Esophagus muscularis mucosa (tissue), 4 donors: ENCODE measurements around the gene CSNK2A1. TPM values are rescaled to one million over a fixed set of nuclear protein-coding genes. Genes with fewer than 3 reads are reported as not detected.
A peak's percentile ranks its signal among the peaks of the same experiment; 100 is the strongest.

Experiments
- DNase-seq: peaks from one replicate; pipeline ENCODE4 v3.0.0-alpha.2; 2017; ENCODE audit errors: extremely low spot score
- H3K27ac ChIP-seq, 4 donors: fragments of 200-600 bp; sonication (generic); replicated peaks in 1 of 4; 1 replicate in 3 of 4; 2 replicates in 1 of 4; pipeline ENCODE4 v1.5.1; 2016 to 2019; ENCODE audit warnings: mild to moderate bottlenecking in 1 of 4
- H3K27me3 ChIP-seq, 4 donors: fragments of 200-600 bp; sonication (generic); one replicate each; pipeline versions ENCODE4 v1.5.1 to v1.6.0; 2016 to 2019
- H3K36me3 ChIP-seq, 4 donors: fragments of 200-600 bp; sonication (generic); one replicate each; pipeline ENCODE4 v1.5.1; 2016 to 2019
- H3K4me1 ChIP-seq, 4 donors: fragments of 200-600 bp; sonication (generic); one replicate each; pipeline ENCODE4 v1.5.1; 2016 to 2019
- H3K4me3 ChIP-seq, 4 donors: fragments of 200-600 bp; sonication (generic); 1 replicate in 2 of 4; 2 replicates in 2 of 4; pipeline ENCODE4 v1.5.1; 2016 to 2019; ENCODE audit warnings: mild to moderate bottlenecking in 4 of 4, moderate library complexity in 1 of 4
- H3K9me3 ChIP-seq, 4 donors: fragments of 200-600 bp; sonication (generic); 1 replicate in 3 of 4; 2 replicates in 1 of 4; pipeline ENCODE4 v1.5.1; 2016 to 2019
- EP300 ChIP-seq: sonication (generic); formaldehyde crosslinking; IDR thresholded peaks from one replicate; pipeline ENCODE4 v1.6.1; 2017; ENCODE audit warnings: antibody characterized with exemption
- POLR2A ChIP-seq: fragments of 450-650 bp; IDR thresholded peaks from one replicate; pipeline ENCODE4 v1.6.1; 2017; ENCODE audit warnings: antibody characterized with exemption, moderate library complexity, mild to moderate bottlenecking, low read depth
- POLR2AphosphoS5 ChIP-seq, 2 donors: sonication (generic); formaldehyde crosslinking; IDR thresholded peaks; one replicate each; pipeline ENCODE4 v1.6.1; 2017; ENCODE audit warnings: antibody characterized with exemption in 2 of 2
- WGBS: methylation state at CpG from one replicate; pipeline ENCODE4 v1.1.5; 2018; 5-methylcytosine and 5-hydroxymethylcytosine counted together
- intact Hi-C: fragments of 100-400 bp; cut with DNase I; formaldehyde crosslinking; loops from one replicate; pipeline ENCODE4 v1.15.1; 2023
- total RNA-seq, 4 donors: library from RNA; depleted of rRNA; stranded (reverse); fragments of >200 nt; gene quantifications; one replicate each; pipeline versions ENCODE4 v1.1.0 to v1.2.1, GENCODE V29; 2016
- TF ChIP-seq, protein P1 (sequence below), 3 experiments: fragments of 200-600 bp in 2 of 3; fragments of 450-650 bp in 1 of 3; sonication (generic) in 2 of 3; IDR thresholded peaks; one replicate each; pipeline ENCODE4 v1.5.1; 2017 to 2019; ENCODE audit warnings: antibody characterized with exemption in 3 of 3, mild to moderate bottlenecking in 2 of 3, moderate library complexity in 1 of 3

Gene CSNK2A1
- total RNA-seq, 4 donors from 2014 or later, result 41.5 to 69.5 (median 53.6) TPM

DNA sequence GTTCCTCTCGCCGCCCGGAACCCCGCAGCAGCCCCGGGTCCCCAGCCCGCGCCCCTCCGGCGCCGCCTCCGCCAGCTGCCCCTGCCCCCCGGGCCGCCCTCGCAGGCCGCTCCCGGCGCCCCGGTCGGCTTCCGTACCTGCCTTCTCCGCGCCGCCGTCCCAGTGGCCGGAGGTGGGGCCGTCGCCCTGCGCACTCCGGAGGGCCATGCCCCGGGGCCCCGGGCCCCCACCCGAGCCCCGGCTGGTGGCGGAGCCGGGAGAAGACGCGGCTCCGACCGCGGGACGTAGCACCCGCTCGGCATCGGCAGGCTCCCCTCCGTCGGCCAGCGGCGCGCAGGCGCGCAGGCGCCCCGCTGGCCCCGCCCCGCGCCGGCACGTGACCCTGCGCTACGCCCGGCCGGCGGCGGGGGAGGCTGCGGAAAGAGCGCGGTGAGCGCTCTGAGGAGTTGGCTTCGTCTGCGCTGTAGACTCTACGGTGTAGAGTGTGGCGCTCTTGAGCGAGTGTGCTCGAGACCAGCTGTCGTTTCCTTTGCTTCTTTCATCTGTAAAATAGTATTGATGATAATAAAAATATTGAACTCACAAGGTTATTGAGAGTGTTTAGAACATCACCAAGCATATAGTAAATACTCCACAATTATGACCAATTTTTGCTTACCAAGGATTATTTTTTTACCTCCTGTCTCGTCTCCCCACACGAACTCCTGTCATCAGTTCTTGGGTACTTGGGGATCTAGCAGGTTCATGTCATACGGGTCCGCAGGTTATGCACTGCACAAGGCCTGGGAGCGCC lies 81.2 kb downstream of the CSNK2A1 start, which contains the start of gene TBC1D20:
TBC1D20 (minus strand) TSS at position 335 of the 793 bp plus-strand sequence; CDS start at position 207, 128 bp downstream.
- Histone ChIP-seq H3K9me3 (no peaks in the 10 kb centered on the region), H3K27ac (peak within 1 kb of the TSS; percentile 89 to 98 (median 96)), H3K4me1 (peaks cover 33 to 49% (median 41%) of the 10 kb centered on the region in 4 donors), H3K4me3 (peak within 1 kb of the TSS; percentile 68 to 86 (median 76)), H3K36me3 (no peaks in the 10 kb centered on the region), H3K27me3 (no peaks in the 10 kb centered on the region)
- no peak for TF ChIP-seq POLR2A
- TF ChIP-seq, protein P1, sequence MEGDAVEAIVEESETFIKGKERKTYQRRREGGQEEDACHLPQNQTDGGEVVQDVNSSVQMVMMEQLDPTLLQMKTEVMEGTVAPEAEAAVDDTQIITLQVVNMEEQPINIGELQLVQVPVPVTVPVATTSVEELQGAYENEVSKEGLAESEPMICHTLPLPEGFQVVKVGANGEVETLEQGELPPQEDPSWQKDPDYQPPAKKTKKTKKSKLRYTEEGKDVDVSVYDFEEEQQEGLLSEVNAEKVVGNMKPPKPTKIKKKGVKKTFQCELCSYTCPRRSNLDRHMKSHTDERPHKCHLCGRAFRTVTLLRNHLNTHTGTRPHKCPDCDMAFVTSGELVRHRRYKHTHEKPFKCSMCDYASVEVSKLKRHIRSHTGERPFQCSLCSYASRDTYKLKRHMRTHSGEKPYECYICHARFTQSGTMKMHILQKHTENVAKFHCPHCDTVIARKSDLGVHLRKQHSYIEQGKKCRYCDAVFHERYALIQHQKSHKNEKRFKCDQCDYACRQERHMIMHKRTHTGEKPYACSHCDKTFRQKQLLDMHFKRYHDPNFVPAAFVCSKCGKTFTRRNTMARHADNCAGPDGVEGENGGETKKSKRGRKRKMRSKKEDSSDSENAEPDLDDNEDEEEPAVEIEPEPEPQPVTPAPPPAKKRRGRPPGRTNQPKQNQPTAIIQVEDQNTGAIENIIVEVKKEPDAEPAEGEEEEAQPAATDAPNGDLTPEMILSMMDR (IDR thresholded peaks at IDR 0.05), result peak in 2 of 3 experiments; percentile 9 to 17
- TF ChIP-seq EP300, result no peak
- peak; percentile 72 to 74 for TF ChIP-seq POLR2AphosphoS5 (IDR thresholded peaks at IDR 0.05)
- intact Hi-C loops, result loop anchor here (2.0 to 5.0 kb wide), 2 partner anchors 55 to 114 kb away; partner anchors contain the start of gene RBCK1
- DNase-seq, result no peak
- 2% methylated on average over 13 of the region's 80 CpGs for WGBS

DNA sequence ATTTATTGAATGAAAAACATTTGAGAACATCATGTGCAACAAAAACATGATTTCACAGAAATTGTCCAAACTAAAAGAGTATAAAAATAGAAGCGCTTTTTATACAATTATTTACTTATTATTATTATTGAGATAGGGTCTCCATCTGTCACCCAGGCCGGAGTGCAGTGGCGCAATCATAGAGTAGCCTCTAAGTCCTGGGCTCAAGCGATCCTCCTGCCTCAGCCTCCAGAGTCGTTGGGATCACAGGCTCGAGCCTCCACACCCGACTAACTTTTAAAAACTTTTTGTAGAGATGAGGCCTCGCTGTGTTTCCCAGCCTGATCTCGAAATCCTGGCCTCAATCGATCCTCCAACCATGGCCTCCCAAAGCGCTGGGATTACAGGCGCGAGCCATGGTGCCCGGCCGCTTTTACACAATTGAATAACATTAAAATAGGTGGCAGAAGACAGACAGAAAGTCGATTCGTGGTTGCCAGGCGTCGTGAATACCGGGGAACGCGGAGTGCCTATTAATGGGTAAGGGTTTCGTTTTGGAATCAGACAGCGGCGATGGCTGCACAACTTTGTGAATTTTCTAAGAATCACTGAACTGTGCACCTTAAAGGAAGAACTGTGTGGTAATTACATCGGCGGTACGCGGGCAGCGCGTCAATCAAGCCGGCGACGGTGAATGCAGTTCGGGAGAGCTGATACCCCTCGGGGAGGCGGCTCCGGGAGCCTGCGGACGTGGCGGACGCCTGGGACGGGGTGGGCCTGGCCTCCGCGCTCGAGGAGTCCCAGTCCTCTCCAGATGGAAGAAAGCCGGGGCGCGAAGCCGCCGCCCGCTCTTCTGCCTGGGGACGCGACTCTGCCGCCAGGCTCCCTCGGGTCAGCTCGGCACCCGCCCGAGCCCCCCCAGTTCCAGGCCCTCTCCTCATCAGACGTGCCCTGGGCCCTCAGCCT lies 82.1 kb downstream of the CSNK2A1 start:
- Histone ChIP-seq H3K36me3 (no peaks in the 10 kb centered on the region), H3K9me3 (no peaks in the 10 kb centered on the region), H3K4me3 (peak overlapping the region; percentile 68 to 86 (median 76)), H3K4me1 (peaks cover 33 to 53% (median 43%) of the 10 kb centered on the region in 4 donors), H3K27me3 (no peaks in the 10 kb centered on the region), H3K27ac (peak overlapping the region; percentile 89 to 98 (median 96))
- intact Hi-C loops, result loop anchor here (2.0 to 5.0 kb wide), 2 partner anchors 54 to 113 kb away; partner anchors contain the start of gene RBCK1
- DNase-seq, result no peak
- TF ChIP-seq EP300 (no peak), POLR2A (no peak), POLR2AphosphoS5 (IDR thresholded peaks at IDR 0.05) (no peak)
- TF ChIP-seq, protein P1 (IDR thresholded peaks at IDR 0.05), result no peak
- 17% methylated on average over 25 of the region's 60 CpGs for WGBS

DNA sequence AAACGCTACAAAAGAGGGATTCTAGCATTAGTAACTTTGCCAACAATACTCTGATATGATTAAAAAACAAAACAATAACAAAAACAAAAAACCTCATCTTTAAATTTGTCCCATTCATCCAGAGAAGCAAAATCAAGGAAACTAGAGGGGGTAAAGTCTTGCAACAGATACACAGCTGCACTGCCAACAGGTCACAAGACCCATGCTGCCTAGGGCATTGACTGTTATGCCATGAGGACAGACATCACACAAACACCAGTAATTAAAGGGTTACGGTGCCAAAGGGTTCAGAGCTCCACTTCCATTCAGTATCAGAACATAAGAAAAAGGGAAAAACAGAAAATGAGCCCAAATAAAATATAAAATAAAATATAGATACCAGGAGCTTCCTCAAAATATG lies 82.9 kb downstream of the CSNK2A1 start:
- Histone ChIP-seq H3K36me3 (no peaks in the 10 kb centered on the region), H3K4me1 (peaks cover 33 to 53% (median 43%) of the 10 kb centered on the region in 4 donors), H3K9me3 (no peaks in the 10 kb centered on the region), H3K27ac (peak overlapping the region in 2 of 4 donors; percentile 25 to 89), H3K4me3 (peak overlapping the region in 3 of 4 donors; percentile 68 to 86 (median 85)), H3K27me3 (no peaks in the 10 kb centered on the region)
- 48% methylated on average over 2 of the region's 2 CpGs for WGBS
- intact Hi-C loops, result loop anchor here (5.0 kb wide), 1 partner anchor 53 kb away; the partner anchor contains the start of gene RBCK1
- TF ChIP-seq POLR2A, result no peak
- no peak for DNase-seq

DNA sequence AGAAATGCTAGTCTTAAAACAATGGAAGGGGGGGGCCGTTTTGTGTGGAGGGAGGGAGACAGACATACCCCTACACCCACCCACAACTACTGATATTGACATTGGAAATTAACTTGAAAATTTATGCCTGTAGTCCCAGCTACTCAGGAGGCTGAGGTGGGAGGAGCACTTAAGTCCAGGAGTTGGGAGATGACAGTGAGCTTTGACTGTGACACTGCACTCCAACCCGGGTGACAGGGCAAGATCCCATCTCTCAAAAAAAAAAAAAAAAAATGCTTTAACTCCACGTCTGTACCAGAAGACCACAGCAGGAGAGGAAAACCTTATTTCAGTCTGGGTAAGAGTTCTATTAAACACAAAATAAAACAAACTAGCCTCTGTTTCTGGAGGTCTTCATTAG lies 83.4 kb downstream of the CSNK2A1 start:
- DNase-seq, result no peak
- peak overlapping the region in 1 of 4 donors; percentile 86 for H3K4me3 ChIP-seq
- no peaks in the 10 kb centered on the region for H3K36me3 ChIP-seq
- intact Hi-C loops, result loop anchor here (5.0 kb wide), 1 partner anchor 53 kb away; the partner anchor contains the start of gene RBCK1
- 43% methylated on average over 3 of the region's 3 CpGs for WGBS
- no peaks in the 10 kb centered on the region for H3K27me3 ChIP-seq
- TF ChIP-seq POLR2AphosphoS5 (IDR thresholded peaks at IDR 0.05), result no peak
- TF ChIP-seq, protein P1 (IDR thresholded peaks at IDR 0.05), result no peak
- TF ChIP-seq EP300, result no peak
- TF ChIP-seq POLR2A, result no peak
- H3K4me1 ChIP-seq, result peaks cover 33 to 53% (median 43%) of the 10 kb centered on the region in 4 donors
- peak overlapping the region in 1 of 4 donors; percentile 25 for H3K27ac ChIP-seq
- H3K9me3 ChIP-seq, result no peaks in the 10 kb centered on the region
